Measurements from ENCODE around the gene COX10. TPM values are rescaled to one million over a fixed set of nuclear protein-coding genes. Genes with fewer than 3 reads are reported as not detected.

The COX10 gene
- total and polyA plus RNA-seq, 2 donors, result 13.4 to 14.7 TPM

Small RNA genes within 50 kb of the gene (small RNA-seq; reads per million reads assigned to genes)
- gene RF00090, result not detected

Other genes with a start within 250 kb of the COX10 start
- not detected for gene CDRT15, start 167.4 kb downstream of the COX10 start, total RNA-seq
- not detected for gene CDRT15, start 167.4 kb downstream of the COX10 start, polyA plus RNA-seq
- gene HS3ST3B1, start 231.6 kb downstream of the COX10 start, total RNA-seq, result 2.4 TPM
- 2.9 TPM for gene HS3ST3B1, start 231.6 kb downstream of the COX10 start, polyA plus RNA-seq